HepG2 (cell line): ENCODE measurements around the gene SLIT1. TPM values are rescaled to one million over a fixed set of nuclear protein-coding genes. Genes with fewer than 3 reads are reported as not detected.

Source experiments
- ELF3 ChIP-seq: IDR thresholded peaks from 2 replicates; pipeline ENCODE4 v1.6.1; 2016; ENCODE audit warnings: missing genetic modification reagents, missing compliant biosample characterization
- EP300 ChIP-seq, 3 experiments: sonication (generic) in 1 of 3; formaldehyde crosslinking in 1 of 3; IDR thresholded peaks; 2 replicates each; pipeline versions ENCODE4 v1.5.1 to v1.6.1; 2011 to 2020; ENCODE audit warnings: low read depth in 2 of 3, low read length in 2 of 3, borderline replicate concordance in 1 of 3, improper control_type of control experiment in 1 of 3, mild to moderate bottlenecking in 1 of 3, missing genetic modification reagents in 1 of 3, moderate library complexity in 1 of 3
- ETV5 ChIP-seq: IDR thresholded peaks from 2 replicates; pipeline ENCODE4 v1.6.1; 2018; ENCODE audit warnings: missing biosample characterization, missing genetic modification reagents, inconsistent platforms, borderline replicate concordance
- HNF4A ChIP-seq: sonication (generic); formaldehyde crosslinking; IDR thresholded peaks from 2 replicates; pipeline ENCODE4 v1.4.0; 2020; ENCODE audit warnings: missing genetic modification reagents
- KAT8 ChIP-seq: IDR thresholded peaks from 2 replicates; pipeline ENCODE4 v1.6.1; 2016; ENCODE audit warnings: missing genetic modification reagents, missing compliant biosample characterization
- MED13 ChIP-seq: sonication (generic); formaldehyde crosslinking; IDR thresholded peaks from 2 replicates; pipeline ENCODE4 v1.5.0; 2020; ENCODE audit warnings: missing genetic modification reagents
- NFATC3 ChIP-seq: sonication (generic); formaldehyde crosslinking; IDR thresholded peaks from 2 replicates; pipeline ENCODE4 v1.5.1; 2020; ENCODE audit warnings: mild to moderate bottlenecking, missing genetic modification reagents
- NR2F2 ChIP-seq: IDR thresholded peaks from 2 replicates; pipeline ENCODE4 v1.6.1; 2012; ENCODE audit warnings: low read depth, inconsistent platforms, borderline replicate concordance
- REL ChIP-seq: sonication (generic); formaldehyde crosslinking; conservative IDR thresholded peaks from 2 replicates; pipeline ENCODE4 v1.8.0; 2022; ENCODE audit warnings: mild to moderate bottlenecking, missing genetic modification reagents, moderate library complexity
- RFX5 ChIP-seq: IDR thresholded peaks from 2 replicates; pipeline ENCODE4 v1.6.1; 2011; ENCODE audit warnings: low read depth, low read length, improper control_type of control experiment
- SMAD3 ChIP-seq: sonication (generic); formaldehyde crosslinking; IDR thresholded peaks from 2 replicates; pipeline ENCODE4 v1.4.0; 2020; ENCODE audit warnings: missing genetic modification reagents
- TEAD3 ChIP-seq: optimal IDR thresholded peaks from 2 replicates; pipeline ENCODE3; 2016; ENCODE audit warnings: borderline replicate concordance
- ZFY ChIP-seq: sonication (generic); formaldehyde crosslinking; IDR thresholded peaks from 2 replicates; pipeline ENCODE4 v1.4.0; 2020; ENCODE audit warnings: missing genetic modification reagents
- ZNF256 ChIP-seq: sonication (generic); formaldehyde crosslinking; conservative IDR thresholded peaks from 2 replicates; pipeline ENCODE4 v1.4.0; 2020; ENCODE audit warnings: missing genetic modification reagents
- ZNF317 ChIP-seq: sonication (generic); formaldehyde crosslinking; IDR thresholded peaks from 2 replicates; pipeline ENCODE4 v1.5.0; 2020; ENCODE audit warnings: mild to moderate bottlenecking, missing genetic modification reagents
- ZNF33A ChIP-seq: sonication (generic); formaldehyde crosslinking; IDR thresholded peaks from 2 replicates; pipeline ENCODE4 v1.5.1; 2020; ENCODE audit warnings: missing genetic modification reagents, mild to moderate bottlenecking, moderate library complexity, borderline replicate concordance
- ZNF7 ChIP-seq: IDR thresholded peaks from 2 replicates; pipeline ENCODE4 v1.6.1; 2016; ENCODE audit warnings: missing biosample characterization, missing genetic modification reagents
- ZNF850 ChIP-seq: sonication (generic); formaldehyde crosslinking; conservative IDR thresholded peaks from 2 replicates; pipeline ENCODE4 v1.9.0; 2021; ENCODE audit warnings: mild to moderate bottlenecking, missing genetic modification reagents
- polyA plus RNA-seq, 8 experiments: library from polyadenylated mRNA; depleted of rRNA in 3 of 8; stranded (reverse) in 7 of 8; unstranded in 1 of 8; fragments of >200 nt; fragmentation: Illumina TruSeq in 4 of 8; extraction: Trizol in 4 of 8; gene quantifications; 2 replicates each; pipeline versions ENCODE4 v1.2.1 to v1.2.3, GENCODE V29; 2011 to 2016; ENCODE audit warnings: low read depth in 4 of 8, missing spikeins in 1 of 8, mixed read lengths in 1 of 8; ENCODE audit not compliant: insufficient read depth in 1 of 8
- total RNA-seq, 5 experiments: library from RNA; depleted of rRNA; stranded (reverse); fragments of >200 nt; fragmentation: Illumina TruSeq; extraction: Trizol; gene quantifications; 2 replicates each; pipeline ENCODE4 v1.2.3, GENCODE V29; 2016; ENCODE audit warnings: low read depth in 1 of 5
- TF ChIP-seq, protein P1 (sequence below): sonication (generic); formaldehyde crosslinking; IDR thresholded peaks from 2 replicates; pipeline ENCODE4 v1.8.0; 2022; ENCODE audit warnings: missing genetic modification reagents, mild to moderate bottlenecking, moderate library complexity, borderline replicate concordance
- TF ChIP-seq, protein P2 (sequence below): sonication (generic); formaldehyde crosslinking; IDR thresholded peaks from 2 replicates; pipeline ENCODE4 v1.4.0; 2020; ENCODE audit warnings: mild to moderate bottlenecking, missing genetic modification reagents
- TF ChIP-seq, protein P3 (sequence below): IDR thresholded peaks from 2 replicates; pipeline ENCODE4 v1.6.1; 2012; ENCODE audit warnings: inconsistent platforms
- TF ChIP-seq, protein P4 (sequence below): sonication (generic); formaldehyde crosslinking; IDR thresholded peaks from 2 replicates; pipeline ENCODE4 v1.4.0; 2020; ENCODE audit warnings: missing genetic modification reagents, borderline replicate concordance
- TF ChIP-seq, protein P5 (sequence below): sonication (generic); formaldehyde crosslinking; IDR thresholded peaks from 2 replicates; pipeline ENCODE4 v1.8.1; 2023; ENCODE audit warnings: mild to moderate bottlenecking, moderate library complexity, missing genetic modification reagents

SLIT1 gene
- total and polyA plus RNA-seq, 2 of the 13 experiments (the other 11 are each of a cell fraction or from before 2014, with no cell fraction given), result 0.09 to 0.33 TPM

DNA sequence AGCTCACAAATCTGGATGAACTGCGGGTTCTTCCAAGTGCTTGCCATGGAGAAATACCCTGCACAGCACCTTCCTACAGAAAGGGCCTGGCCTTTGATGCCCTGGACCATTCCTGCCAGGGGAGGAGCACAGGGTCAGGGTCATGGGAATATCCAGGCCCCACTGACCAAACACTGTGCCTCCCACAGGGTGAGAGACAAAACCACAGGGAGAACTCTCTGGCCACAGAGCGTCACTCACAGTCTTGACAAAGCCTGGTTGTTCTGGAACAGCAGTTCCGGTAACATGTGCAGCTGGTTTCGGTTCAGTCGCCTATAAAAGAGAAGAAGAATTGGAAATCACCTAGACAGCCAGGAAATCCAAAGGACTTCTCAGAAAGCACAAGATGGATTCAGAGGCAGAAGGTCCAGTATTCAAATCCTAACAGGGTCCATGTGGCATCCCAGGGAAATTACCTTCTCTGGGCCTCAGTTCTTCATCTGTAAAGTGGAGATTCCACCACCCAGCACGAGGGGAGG is 28.1 kb downstream of the SLIT1 start (continued):
- TF ChIP-seq, protein P1, sequence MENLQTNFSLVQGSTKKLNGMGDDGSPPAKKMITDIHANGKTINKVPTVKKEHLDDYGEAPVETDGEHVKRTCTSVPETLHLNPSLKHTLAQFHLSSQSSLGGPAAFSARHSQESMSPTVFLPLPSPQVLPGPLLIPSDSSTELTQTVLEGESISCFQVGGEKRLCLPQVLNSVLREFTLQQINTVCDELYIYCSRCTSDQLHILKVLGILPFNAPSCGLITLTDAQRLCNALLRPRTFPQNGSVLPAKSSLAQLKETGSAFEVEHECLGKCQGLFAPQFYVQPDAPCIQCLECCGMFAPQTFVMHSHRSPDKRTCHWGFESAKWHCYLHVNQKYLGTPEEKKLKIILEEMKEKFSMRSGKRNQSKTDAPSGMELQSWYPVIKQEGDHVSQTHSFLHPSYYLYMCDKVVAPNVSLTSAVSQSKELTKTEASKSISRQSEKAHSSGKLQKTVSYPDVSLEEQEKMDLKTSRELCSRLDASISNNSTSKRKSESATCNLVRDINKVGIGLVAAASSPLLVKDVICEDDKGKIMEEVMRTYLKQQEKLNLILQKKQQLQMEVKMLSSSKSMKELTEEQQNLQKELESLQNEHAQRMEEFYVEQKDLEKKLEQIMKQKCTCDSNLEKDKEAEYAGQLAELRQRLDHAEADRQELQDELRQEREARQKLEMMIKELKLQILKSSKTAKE (CRISPR knock-in tag), result no peak
- peak; percentile 90 for TF ChIP-seq ETV5 (CRISPR knock-in tag)
- TF ChIP-seq, protein P2, sequence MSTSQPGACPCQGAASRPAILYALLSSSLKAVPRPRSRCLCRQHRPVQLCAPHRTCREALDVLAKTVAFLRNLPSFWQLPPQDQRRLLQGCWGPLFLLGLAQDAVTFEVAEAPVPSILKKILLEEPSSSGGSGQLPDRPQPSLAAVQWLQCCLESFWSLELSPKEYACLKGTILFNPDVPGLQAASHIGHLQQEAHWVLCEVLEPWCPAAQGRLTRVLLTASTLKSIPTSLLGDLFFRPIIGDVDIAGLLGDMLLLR (CRISPR knock-in tag), result peak; percentile 63; the same call in 1 of the 2 replicates
- peak; percentile 83 for TF ChIP-seq HNF4A
- TF ChIP-seq NFATC3 (CRISPR knock-in tag), result peak; percentile 84; the same call in 1 of the 2 replicates
- TF ChIP-seq KAT8 (CRISPR knock-in tag), result peak; percentile 61
- no peak for TF ChIP-seq ZNF850 (CRISPR knock-in tag)
- peak; percentile 64 for TF ChIP-seq ZFY (CRISPR knock-in tag)
- peak; percentile 54; the same call in 1 of the 2 replicates for TF ChIP-seq MED13 (CRISPR knock-in tag)
- TF ChIP-seq ZNF7 (CRISPR knock-in tag), result no peak
- TF ChIP-seq ZNF317 (CRISPR knock-in tag), result peak; percentile 58; the same call in 1 of the 2 replicates
- TF ChIP-seq ELF3 (CRISPR knock-in tag), result peak; percentile 61; the same call in 1 of the 2 replicates
- TF ChIP-seq ZNF33A (CRISPR knock-in tag), result no peak
- TF ChIP-seq ZNF256 (CRISPR knock-in tag), result no peak
- TF ChIP-seq EP300 (IDR thresholded peaks at IDR 0.05; ENCODE audit: low read depth in 2 of 2, low read length in 2 of 2), result peak; percentile 54 to 92; a peak in 3 of 4 replicates
- peak; percentile 94 for TF ChIP-seq EP300 (CRISPR knock-in tag; IDR thresholded peaks at IDR 0.05; ENCODE audit: borderline replicate concordance)
- TF ChIP-seq, protein P3, sequence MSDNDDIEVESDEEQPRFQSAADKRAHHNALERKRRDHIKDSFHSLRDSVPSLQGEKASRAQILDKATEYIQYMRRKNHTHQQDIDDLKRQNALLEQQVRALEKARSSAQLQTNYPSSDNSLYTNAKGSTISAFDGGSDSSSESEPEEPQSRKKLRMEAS, result peak; percentile 80
- no peak for TF ChIP-seq REL (CRISPR knock-in tag)
- TF ChIP-seq, protein P4, sequence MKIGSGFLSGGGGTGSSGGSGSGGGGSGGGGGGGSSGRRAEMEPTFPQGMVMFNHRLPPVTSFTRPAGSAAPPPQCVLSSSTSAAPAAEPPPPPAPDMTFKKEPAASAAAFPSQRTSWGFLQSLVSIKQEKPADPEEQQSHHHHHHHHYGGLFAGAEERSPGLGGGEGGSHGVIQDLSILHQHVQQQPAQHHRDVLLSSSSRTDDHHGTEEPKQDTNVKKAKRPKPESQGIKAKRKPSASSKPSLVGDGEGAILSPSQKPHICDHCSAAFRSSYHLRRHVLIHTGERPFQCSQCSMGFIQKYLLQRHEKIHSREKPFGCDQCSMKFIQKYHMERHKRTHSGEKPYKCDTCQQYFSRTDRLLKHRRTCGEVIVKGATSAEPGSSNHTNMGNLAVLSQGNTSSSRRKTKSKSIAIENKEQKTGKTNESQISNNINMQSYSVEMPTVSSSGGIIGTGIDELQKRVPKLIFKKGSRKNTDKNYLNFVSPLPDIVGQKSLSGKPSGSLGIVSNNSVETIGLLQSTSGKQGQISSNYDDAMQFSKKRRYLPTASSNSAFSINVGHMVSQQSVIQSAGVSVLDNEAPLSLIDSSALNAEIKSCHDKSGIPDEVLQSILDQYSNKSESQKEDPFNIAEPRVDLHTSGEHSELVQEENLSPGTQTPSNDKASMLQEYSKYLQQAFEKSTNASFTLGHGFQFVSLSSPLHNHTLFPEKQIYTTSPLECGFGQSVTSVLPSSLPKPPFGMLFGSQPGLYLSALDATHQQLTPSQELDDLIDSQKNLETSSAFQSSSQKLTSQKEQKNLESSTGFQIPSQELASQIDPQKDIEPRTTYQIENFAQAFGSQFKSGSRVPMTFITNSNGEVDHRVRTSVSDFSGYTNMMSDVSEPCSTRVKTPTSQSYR (CRISPR knock-in tag), result 0 out of 2 replicates have a peak, but pooled peaks have one; percentile 21
- TF ChIP-seq NR2F2, result peak; percentile 95
- no peak for TF ChIP-seq RFX5
- TF ChIP-seq SMAD3 (CRISPR knock-in tag), result peak; percentile 93
- TF ChIP-seq TEAD3 (CRISPR knock-in tag), result peak; percentile 68
- TF ChIP-seq, protein P5, sequence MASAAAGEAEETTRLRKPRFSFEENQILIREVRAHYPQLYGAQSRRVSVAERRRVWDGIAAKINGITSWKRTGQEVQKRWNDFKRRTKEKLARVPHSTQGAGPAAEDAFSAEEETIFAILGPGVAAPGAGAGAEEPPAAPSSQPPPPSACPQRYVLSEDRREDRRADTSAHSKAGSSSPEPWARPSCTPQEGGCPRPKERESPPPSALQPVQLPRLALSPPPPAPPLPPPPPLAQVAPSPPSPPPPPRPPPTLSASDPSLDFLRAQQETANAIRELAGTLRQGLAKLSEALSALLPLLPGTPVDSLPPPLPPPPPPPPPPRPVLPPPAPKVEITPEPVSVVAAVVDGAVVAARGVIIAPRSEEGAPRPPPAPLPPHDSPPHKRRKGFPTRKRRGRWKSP (CRISPR knock-in tag), result no peak
